ENCODE results near the gene LAMC3. TPM values are rescaled to one million over a fixed set of nuclear protein-coding genes. Genes with fewer than 3 reads are reported as not detected.

The LAMC3 gene
- total RNA-seq, 2 donors from 2014 or later: 16.7 to 41.2 TPM

GRCh38 chr9:131012396-131012917, 3.5 kb downstream of the LAMC3 start:
- peaks cover 5% of the 10 kb centered on the region for H3K27me3 Mint-ChIP-seq (ENCODE audit: insufficient read depth)
- TF ChIP-seq CTCF (conservative IDR thresholded peaks at IDR 0.05): no peak
- Histone ChIP-seq H3K9ac (ENCODE audit: extremely low read depth, low read length, poor library complexity, severe bottlenecking) (no peak overlapping the region), H3K4me1 (ENCODE audit: control insufficient read depth, insufficient read depth, low read length) (peaks cover 6% of the 10 kb centered on the region), H3K27ac (ENCODE audit: low read depth, low read length) (peak overlapping the region; percentile 41), H3K4me3 (ENCODE audit: low read length) (no peak overlapping the region), H3K36me3 (ENCODE audit: control insufficient read depth, insufficient read depth, low read length) (no peaks in the 10 kb centered on the region), H3K27me3 (ENCODE audit: control insufficient read depth, insufficient read depth, low read length, poor library complexity, severe bottlenecking) (peaks cover 10% of the 10 kb centered on the region), H3K9me3 (ENCODE audit: control insufficient read depth, low read length) (no peaks in the 10 kb centered on the region)
- H3K4me3 Mint-ChIP-seq: peak overlapping the region; percentile 30
- H3K36me3 Mint-ChIP-seq (ENCODE audit: low read depth): peaks cover 2% of the 10 kb centered on the region
- H3K9me3 Mint-ChIP-seq: no peaks in the 10 kb centered on the region
- DNase-seq: peak; percentile 73
- WGBS, 2 experiments (ENCODE audit: insufficient coverage in 1 of 2, insufficient read length in 1 of 2): 69 to 83% methylated on average over 6 to 22 of the region's 22 CpGs
- H3K4me1 Mint-ChIP-seq: peaks cover 30% of the 10 kb centered on the region
- H3K27ac Mint-ChIP-seq: peak overlapping the region; percentile 92

DNA sequence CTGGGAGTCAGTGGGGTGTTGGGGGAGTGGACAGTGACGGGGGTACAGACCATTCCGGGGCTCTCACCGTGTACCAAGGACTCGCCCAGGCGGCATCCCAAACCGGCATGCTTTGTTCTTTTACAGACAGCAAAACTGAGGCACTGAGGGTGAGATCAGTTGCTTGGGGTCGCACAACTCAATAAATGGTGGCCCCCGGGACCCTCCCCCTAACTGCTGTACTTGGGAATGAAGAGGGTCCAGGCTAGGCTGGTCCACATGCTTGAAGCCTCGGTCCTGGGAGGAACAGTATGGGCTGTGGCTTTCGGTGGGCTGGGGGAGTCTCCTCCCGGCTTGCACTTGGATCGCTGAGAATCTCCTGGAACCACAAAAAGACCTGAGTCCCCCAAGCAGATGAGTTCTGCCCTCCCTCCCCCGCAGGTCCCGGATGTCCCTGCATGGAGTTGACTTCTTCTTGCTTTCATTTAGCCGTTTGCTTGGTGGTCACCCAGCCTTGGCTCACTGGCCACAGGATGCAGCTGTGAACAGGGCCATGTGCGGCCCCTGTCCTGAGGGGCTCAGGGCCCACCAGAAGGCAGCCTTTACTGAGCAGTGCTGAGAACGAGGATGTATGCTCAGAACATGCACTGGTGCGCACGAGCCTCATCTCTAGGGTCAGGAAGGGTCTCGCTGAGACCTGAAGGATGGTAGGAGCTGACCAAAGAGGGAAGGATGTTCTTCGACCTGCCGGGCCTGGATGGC, 4.2 kb downstream of the LAMC3 start:
- no peaks in the 10 kb centered on the region for H3K9me3 Mint-ChIP-seq
- H3K4me3 Mint-ChIP-seq: no peak overlapping the region
- H3K27ac Mint-ChIP-seq: peak overlapping the region; percentile 78
- peaks cover 2% of the 10 kb centered on the region for H3K36me3 Mint-ChIP-seq (ENCODE audit: low read depth)
- no peak overlapping the region for H3K4me3 ChIP-seq (ENCODE audit: low read length)
- H3K27me3 ChIP-seq (ENCODE audit: control insufficient read depth, insufficient read depth, low read length, poor library complexity, severe bottlenecking): peaks cover 6% of the 10 kb centered on the region
- no peaks in the 10 kb centered on the region for H3K36me3 ChIP-seq (ENCODE audit: control insufficient read depth, insufficient read depth, low read length)
- peaks cover 5% of the 10 kb centered on the region for H3K27me3 Mint-ChIP-seq (ENCODE audit: insufficient read depth)
- no peak overlapping the region for H3K27ac ChIP-seq (ENCODE audit: low read depth, low read length)
- DNase-seq: no peak
- TF ChIP-seq CTCF (conservative IDR thresholded peaks at IDR 0.05): no peak
- WGBS, 2 experiments (ENCODE audit: insufficient coverage in 1 of 2, insufficient read length in 1 of 2): 94 to 97% methylated on average over 18 to 22 of the region's 22 CpGs
- H3K9me3 ChIP-seq (ENCODE audit: control insufficient read depth, low read length): no peaks in the 10 kb centered on the region
- H3K4me1 Mint-ChIP-seq: peaks cover 30% of the 10 kb centered on the region
- H3K9ac ChIP-seq (ENCODE audit: extremely low read depth, low read length, poor library complexity, severe bottlenecking): no peak overlapping the region
- peaks cover 6% of the 10 kb centered on the region for H3K4me1 ChIP-seq (ENCODE audit: control insufficient read depth, insufficient read depth, low read length)

DNA sequence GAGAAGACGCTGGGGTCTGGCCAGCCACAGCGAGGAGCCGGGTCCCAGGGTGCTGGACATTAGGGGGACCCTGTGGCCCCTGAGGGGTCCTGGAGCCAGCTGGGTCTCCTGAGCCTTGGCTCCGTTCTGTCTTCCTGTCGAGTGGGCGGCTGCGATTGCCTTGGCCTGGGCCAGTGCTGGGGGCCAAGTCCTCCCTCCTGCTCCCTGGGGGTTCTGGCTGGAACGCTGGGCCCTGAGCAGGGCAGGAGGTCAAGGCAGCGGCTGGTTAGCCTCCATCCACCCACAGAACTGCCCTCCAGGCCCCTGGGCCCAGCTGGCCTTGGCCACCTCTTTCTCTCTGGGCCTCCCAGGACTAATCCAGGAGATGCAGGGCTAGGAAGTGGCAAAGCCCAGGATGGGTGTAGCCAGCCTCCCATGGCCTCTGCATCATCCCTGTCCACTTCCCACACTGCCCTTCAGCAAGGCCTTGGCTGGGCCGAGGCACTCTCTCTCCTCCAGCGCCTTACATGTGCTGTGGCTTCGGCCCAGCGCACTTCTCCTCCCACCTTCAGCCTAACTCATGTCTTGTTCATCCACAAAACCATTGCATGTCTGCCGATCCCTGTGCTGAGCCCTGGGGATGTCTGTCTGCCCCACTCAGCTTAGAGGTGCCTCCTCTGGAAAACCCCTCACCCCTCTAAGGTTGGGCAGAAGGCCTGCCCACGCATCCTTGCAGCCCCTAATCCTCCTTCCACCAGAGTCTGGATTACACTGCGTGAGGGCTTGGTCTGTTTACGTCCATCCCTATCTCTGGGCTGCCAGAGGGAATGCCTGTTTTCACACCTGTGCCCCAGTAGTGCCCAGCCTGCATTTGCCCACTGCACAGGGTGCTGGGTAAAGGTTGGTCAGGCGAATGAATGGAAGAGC, 5.0 kb downstream of the LAMC3 start:
- Mint-ChIP-seq H3K4me1 (peaks cover 30% of the 10 kb centered on the region), H3K27ac (no peak overlapping the region), H3K36me3 (ENCODE audit: low read depth) (peaks cover 2% of the 10 kb centered on the region), H3K9me3 (no peaks in the 10 kb centered on the region), H3K27me3 (ENCODE audit: insufficient read depth) (no peaks in the 10 kb centered on the region), H3K4me3 (no peak overlapping the region)
- DNase-seq: no peak
- no peak overlapping the region for H3K4me3 ChIP-seq (ENCODE audit: low read length)
- H3K27ac ChIP-seq (ENCODE audit: low read depth, low read length): no peak overlapping the region
- H3K9me3 ChIP-seq (ENCODE audit: control insufficient read depth, low read length): no peaks in the 10 kb centered on the region
- 95 to 96% methylated on average over 5 to 18 of the region's 18 CpGs for WGBS, 2 experiments (ENCODE audit: insufficient coverage in 1 of 2, insufficient read length in 1 of 2)
- no peaks in the 10 kb centered on the region for H3K36me3 ChIP-seq (ENCODE audit: control insufficient read depth, insufficient read depth, low read length)
- no peak overlapping the region for H3K9ac ChIP-seq (ENCODE audit: extremely low read depth, low read length, poor library complexity, severe bottlenecking)
- peaks cover 6% of the 10 kb centered on the region for H3K4me1 ChIP-seq (ENCODE audit: control insufficient read depth, insufficient read depth, low read length)
- TF ChIP-seq CTCF (conservative IDR thresholded peaks at IDR 0.05): no peak
- H3K27me3 ChIP-seq (ENCODE audit: control insufficient read depth, insufficient read depth, low read length, poor library complexity, severe bottlenecking): no peaks in the 10 kb centered on the region

All from endodermal cell (in vitro differentiated cells).